Measurements from ENCODE around the gene PIK3CB. TPM values are rescaled to one million over a fixed set of nuclear protein-coding genes. Genes with fewer than 3 reads are reported as not detected.

Gene PIK3CB
- total and polyA plus RNA-seq, 2 of the 8 experiments (the other 6 are each of a cell fraction or from before 2014, with no cell fraction given) = 8.3 to 35.2 TPM

- CTCF ChIA-PET (ENCODE audit: partially characterized antibody) = interaction anchor here (1.0 to 16.8 kb wide), 4 partner anchors 17 to 244 kb away, joined by 3 to 322 read pairs (median 4); no protein-coding TSS in a partner anchor
- Histone ChIP-seq H4K20me1 (replicated peaks in 1 of 2; ENCODE audit: control insufficient read depth in 1 of 2, insufficient read depth in 2 of 2, low read length in 2 of 2) (no peaks in the 10 kb centered on the region), H3K27me3 (replicated peaks in 1 of 4; ENCODE audit: control insufficient read depth in 3 of 4, extremely low read depth in 1 of 4, insufficient read depth in 3 of 4, low read length in 3 of 4) (no peaks in the 10 kb centered on the region), H4K91ac (replicated peaks; ENCODE audit: insufficient read length, low read length) (no peak overlapping the region), H2BK12ac (ENCODE audit: low read depth, low read length) (no peak overlapping the region), H2AK5ac (ENCODE audit: low read depth, low read length) (no peak overlapping the region), H2BK15ac (ENCODE audit: low read length) (no peak overlapping the region), H3K36me3 (ENCODE audit: control insufficient read depth in 2 of 4, insufficient read depth in 4 of 4, low read length in 3 of 4) (peaks cover 0 to 22% (median 4%) of the 10 kb centered on the region in 4 experiments; a peak in 3 of 8 replicates), H2BK20ac (ENCODE audit: low read length) (no peak overlapping the region), H2BK120ac (replicated peaks; ENCODE audit: low read depth, low read length) (no peak overlapping the region), H2AFZ (ENCODE audit: low read length) (no peak overlapping the region), H3K9me3 (ENCODE audit: insufficient read depth in 2 of 2, low read depth in 1 of 2, low read length in 1 of 2) (no peaks in the 10 kb centered on the region), H2BK5ac (ENCODE audit: low read depth, low read length) (no peak overlapping the region), H3K14ac (ENCODE audit: insufficient read length) (no peak overlapping the region), H3K4me1 (replicated peaks in 1 of 4; ENCODE audit: control insufficient read depth in 3 of 4, insufficient read depth in 4 of 4, low read length in 3 of 4) (no peaks in the 10 kb centered on the region), H3K9ac (replicated peaks in 1 of 4; ENCODE audit: extremely low read depth in 1 of 4, low read depth in 3 of 4, low read length in 3 of 4) (no peak overlapping the region), H3K18ac (ENCODE audit: extremely low read depth, low read length) (no peak overlapping the region), H3K56ac (replicated peaks; ENCODE audit: insufficient read length, low read depth, low read length) (no peak overlapping the region), H3K4ac (replicated peaks; ENCODE audit: insufficient read length, low read depth, low read length) (no peak overlapping the region), H3K23me2 (ENCODE audit: low read depth, low read length) (no peaks in the 10 kb centered on the region), H3K79me2 (ENCODE audit: control insufficient read depth in 1 of 2, insufficient read depth in 2 of 2, low read length in 2 of 2) (no peaks in the 10 kb centered on the region), H3K23ac (ENCODE audit: insufficient read length) (no peak overlapping the region), H4K8ac (ENCODE audit: extremely low read depth, insufficient read depth, low read length) (no peak overlapping the region), H3K79me1 (ENCODE audit: low read depth, low read length) (no peaks in the 10 kb centered on the region), H3K27ac (ENCODE audit: low read depth, low read length) (no peak overlapping the region), H3K4me3 (ENCODE audit: extremely low read depth in 1 of 4, insufficient read depth in 2 of 4, low read depth in 3 of 4, low read length in 4 of 4) (no peak overlapping the region), H4K5ac (ENCODE audit: insufficient read length, low read depth, low read length) (no peak overlapping the region), H3K4me2 (ENCODE audit: insufficient read depth in 1 of 2, low read depth in 2 of 2, low read length in 2 of 2) (no peak overlapping the region)
- no peak for FAIRE-seq
- DNase-seq (ENCODE audit: low read depth in 1 of 2, low spot score in 2 of 2) = no peak
- WGBS, 2 experiments (ENCODE audit: extremely low coverage in 1 of 2, insufficient coverage in 1 of 2, insufficient read length in 1 of 2, insufficient replicate concordance in 2 of 2, low coverage in 1 of 2, low lambda C conversion rate in 2 of 2, missing lambda C conversion rate in 1 of 2) = 89% methylated on average over 1 of the region's 1 CpG; no CpG with 5 or more reads in 1 of the 2 experiments
- POLR2A ChIA-PET (ENCODE audit: partially characterized antibody) = no interaction called here
- no peak for TF ChIP-seq MAX (IDR thresholded peaks at IDR 0.05)
- no peak for TF ChIP-seq POU5F1 (IDR thresholded peaks at IDR 0.05; ENCODE audit: low read depth, low read length)
- TF ChIP-seq BACH1 (IDR thresholded peaks at IDR 0.05; ENCODE audit: low read length) = no peak
- no peak for TF ChIP-seq CREB1 (IDR thresholded peaks at IDR 0.05)
- TF ChIP-seq YY1 (IDR thresholded peaks at IDR 0.05; ENCODE audit: low read depth, low read length) = no peak
- no peak for TF ChIP-seq TAF1 (IDR thresholded peaks at IDR 0.05; ENCODE audit: low read depth, low read length)
- no peak for TF ChIP-seq RNF2 (IDR thresholded peaks at IDR 0.05; ENCODE audit: borderline replicate concordance, low read depth, low read length, missing control alignments, poor library complexity, severe bottlenecking)
- TF ChIP-seq RAD21 (IDR thresholded peaks at IDR 0.05 in 1 of 2, conservative IDR thresholded peaks at IDR 0.05 in 1 of 2; ENCODE audit: low read depth in 2 of 2, low read length in 2 of 2) = no peak
- TF ChIP-seq CHD1 (IDR thresholded peaks at IDR 0.05; ENCODE audit: low read depth, low read length) = no peak
- no peak for TF ChIP-seq ZNF274 (IDR thresholded peaks at IDR 0.05; ENCODE audit: borderline replicate concordance, extremely low read depth, low read length)
- no peak for TF ChIP-seq SRF (IDR thresholded peaks at IDR 0.05; ENCODE audit: low read depth, low read length)
- TF ChIP-seq HDAC6 (IDR thresholded peaks at IDR 0.05; ENCODE audit: low read depth, low read length) = no peak
- TF ChIP-seq EZH2 (IDR thresholded peaks at IDR 0.05; ENCODE audit: low read depth, low read length, severe bottlenecking) = no peak
- no peak for TF ChIP-seq NRF1 (IDR thresholded peaks at IDR 0.05; ENCODE audit: low read depth, low read length)
- TF ChIP-seq CBX8 (IDR thresholded peaks at IDR 0.05; ENCODE audit: borderline replicate concordance, low read depth, low read length) = no peak
Measured at GRCh38 chr3:138691351-138691750, 143.4 kb downstream of the PIK3CB start.
